CD4-positive, CD25-positive, alpha-beta regulatory T cell (primary cell): Measurements from ENCODE around the gene LRP1. TPM values are rescaled to one million over a fixed set of nuclear protein-coding genes. Genes with fewer than 3 reads are reported as not detected.

ENCODE experiments used
- ATAC-seq, 2 donors: fragments of 150-1000 bp; cut with Tn5 transposase; one replicate each; pipeline ENCODE4 v1.10.0; 2021; ENCODE audit warnings: low read depth in 2 of 2, moderate number of reproducible peaks in 2 of 2, moderate library complexity in 1 of 2
- DNase-seq, 3 donors: peaks; one replicate each; pipeline versions ENCODE4 v3.0.0 to v3.0.0-alpha.2; 2012 to 2022; ENCODE audit warnings: mixed read lengths in 1 of 3
- H3K27ac ChIP-seq: one replicate; pipeline ENCODE4 v1.7.0; 2013; ENCODE audit warnings: mild to moderate bottlenecking, low read length; ENCODE audit not compliant: insufficient read depth, poor library complexity, severe bottlenecking
- H3K27me3 ChIP-seq: one replicate; pipeline ENCODE4 v1.7.0; 2013; ENCODE audit warnings: low read length; ENCODE audit not compliant: control insufficient read depth, insufficient read depth
- H3K36me3 ChIP-seq: one replicate; pipeline ENCODE4 v1.7.0; 2013; ENCODE audit warnings: mild to moderate bottlenecking, low read length, moderate library complexity; ENCODE audit not compliant: control insufficient read depth, insufficient read depth
- H3K4me1 ChIP-seq: 2 replicates; pipeline ENCODE4 v1.7.0; 2013; ENCODE audit warnings: mild to moderate bottlenecking, low read length; ENCODE audit not compliant: insufficient read depth, control insufficient read depth, poor library complexity, severe bottlenecking
- H3K4me3 ChIP-seq: one replicate; pipeline ENCODE4 v1.7.0; 2013; ENCODE audit warnings: low read depth, mild to moderate bottlenecking, low read length, moderate library complexity
- H3K9me3 ChIP-seq, 2 experiments: 1 replicate in 1 of 2; 2 replicates in 1 of 2; pipeline ENCODE4 v1.7.0; 2013; ENCODE audit warnings: low read length in 2 of 2, mild to moderate bottlenecking in 1 of 2, moderate library complexity in 1 of 2; ENCODE audit not compliant: control insufficient read depth in 2 of 2
- H3K27ac Mint-ChIP-seq, 3 donors: one replicate each; pipeline ENCODE4 v1.8.0; 2020 to 2022; ENCODE audit warnings: mild to moderate bottlenecking in 3 of 3, mixed read lengths in 3 of 3, moderate library complexity in 2 of 3
- H3K27me3 Mint-ChIP-seq: one replicate; pipeline ENCODE4 v1.8.0; 2022; ENCODE audit warnings: mild to moderate bottlenecking, mixed read lengths
- H3K36me3 Mint-ChIP-seq: one replicate; pipeline ENCODE4 v1.8.0; 2020; ENCODE audit warnings: mixed read lengths
- H3K4me1 Mint-ChIP-seq, 4 donors: one replicate each; pipeline ENCODE4 v1.8.0; 2020 to 2022; ENCODE audit warnings: mixed read lengths in 4 of 4, mild to moderate bottlenecking in 1 of 4
- H3K4me3 Mint-ChIP-seq, 4 donors: one replicate each; pipeline ENCODE4 v1.8.0; 2020 to 2022; ENCODE audit warnings: mild to moderate bottlenecking in 4 of 4, mixed read lengths in 4 of 4, moderate library complexity in 3 of 4
- H3K9me3 Mint-ChIP-seq, 7 donors: one replicate each; pipeline ENCODE4 v1.8.0; 2020 to 2022; ENCODE audit warnings: mixed read lengths in 7 of 7, mild to moderate bottlenecking in 3 of 7, moderate library complexity in 2 of 7
- polyA plus RNA-seq, 4 donors: library from polyadenylated mRNA; unstranded; fragments of 300-500 nt; fragmentation: Illumina TruSeq; gene quantifications; one replicate each; pipeline ENCODE4 v1.2.3, GENCODE V29; 2021
- total RNA-seq: library from RNA; stranded (reverse); gene quantifications from one replicate; pipeline ENCODE4 v1.2.3, GENCODE V29; 2022

LRP1 gene
- total and polyA plus RNA-seq, 5 donors from 2014 or later: 0.13 to 3.9 (median 0.21) TPM; not detected in 1

GRCh38 chr12:57103856-57104255 lies 24.4 kb upstream of the LRP1 start:
- Histone ChIP-seq H3K27ac (no peak overlapping the region), H3K9me3 (no peaks in the 10 kb centered on the region), H3K4me1 (peaks cover 14% of the 10 kb centered on the region), H3K4me3 (no peak overlapping the region), H3K27me3 (no peaks in the 10 kb centered on the region), H3K36me3 (peaks cover 73% of the 10 kb centered on the region)
- H3K4me1 Mint-ChIP-seq: peaks cover 0 to 52% (median 20%) of the 10 kb centered on the region in 4 donors
- H3K4me3 Mint-ChIP-seq: no peak overlapping the region
- no peak for ATAC-seq
- H3K36me3 Mint-ChIP-seq: peaks cover 32% of the 10 kb centered on the region
- no peak for DNase-seq
- H3K9me3 Mint-ChIP-seq: no peaks in the 10 kb centered on the region
- no peaks in the 10 kb centered on the region for H3K27me3 Mint-ChIP-seq
- H3K27ac Mint-ChIP-seq: no peak overlapping the region

DNA sequence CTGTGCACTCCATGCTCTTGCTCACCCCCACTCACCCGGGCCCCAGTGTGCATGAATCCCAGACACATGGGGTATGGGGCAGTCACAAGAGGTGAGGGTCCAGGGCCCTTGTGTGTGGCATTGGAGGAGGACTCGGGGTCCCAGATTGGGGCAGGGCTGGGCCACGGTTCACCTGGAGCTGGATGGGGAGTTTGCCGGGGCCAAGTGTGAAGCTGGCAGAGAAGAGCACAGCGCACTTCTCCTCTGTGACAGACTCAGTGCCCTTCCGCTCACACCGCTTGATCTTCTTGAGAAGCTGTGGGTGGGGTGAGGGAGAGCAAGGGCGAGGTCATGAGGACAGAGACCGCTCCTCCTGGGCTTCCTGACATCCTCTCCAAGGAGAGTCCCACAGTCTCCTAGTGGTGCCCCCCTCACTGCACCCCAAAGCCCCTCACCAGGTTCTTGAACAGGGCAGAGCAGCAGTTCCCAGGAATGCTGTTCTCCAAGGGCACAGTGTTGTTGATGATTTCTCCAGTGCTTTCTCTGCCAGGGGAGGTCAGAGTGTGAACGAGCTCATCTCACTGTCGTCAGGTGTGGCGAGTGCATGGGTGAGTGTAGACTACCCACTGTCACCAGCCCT lies 23.9 kb upstream of the LRP1 start:
- Histone ChIP-seq H3K27me3 (no peaks in the 10 kb centered on the region), H3K4me3 (no peak overlapping the region), H3K27ac (no peak overlapping the region), H3K4me1 (peaks cover 17% of the 10 kb centered on the region), H3K9me3 (no peaks in the 10 kb centered on the region), H3K36me3 (peaks cover 68% of the 10 kb centered on the region)
- no peaks in the 10 kb centered on the region for H3K9me3 Mint-ChIP-seq
- H3K4me3 Mint-ChIP-seq: no peak overlapping the region
- H3K27me3 Mint-ChIP-seq: no peaks in the 10 kb centered on the region
- H3K27ac Mint-ChIP-seq: peak overlapping the region in 2 of 3 donors; percentile 69 to 94
- peaks cover 27% of the 10 kb centered on the region for H3K36me3 Mint-ChIP-seq
- no peak for DNase-seq
- peaks cover 0 to 53% (median 22%) of the 10 kb centered on the region in 4 donors for H3K4me1 Mint-ChIP-seq
- no peak for ATAC-seq

DNA sequence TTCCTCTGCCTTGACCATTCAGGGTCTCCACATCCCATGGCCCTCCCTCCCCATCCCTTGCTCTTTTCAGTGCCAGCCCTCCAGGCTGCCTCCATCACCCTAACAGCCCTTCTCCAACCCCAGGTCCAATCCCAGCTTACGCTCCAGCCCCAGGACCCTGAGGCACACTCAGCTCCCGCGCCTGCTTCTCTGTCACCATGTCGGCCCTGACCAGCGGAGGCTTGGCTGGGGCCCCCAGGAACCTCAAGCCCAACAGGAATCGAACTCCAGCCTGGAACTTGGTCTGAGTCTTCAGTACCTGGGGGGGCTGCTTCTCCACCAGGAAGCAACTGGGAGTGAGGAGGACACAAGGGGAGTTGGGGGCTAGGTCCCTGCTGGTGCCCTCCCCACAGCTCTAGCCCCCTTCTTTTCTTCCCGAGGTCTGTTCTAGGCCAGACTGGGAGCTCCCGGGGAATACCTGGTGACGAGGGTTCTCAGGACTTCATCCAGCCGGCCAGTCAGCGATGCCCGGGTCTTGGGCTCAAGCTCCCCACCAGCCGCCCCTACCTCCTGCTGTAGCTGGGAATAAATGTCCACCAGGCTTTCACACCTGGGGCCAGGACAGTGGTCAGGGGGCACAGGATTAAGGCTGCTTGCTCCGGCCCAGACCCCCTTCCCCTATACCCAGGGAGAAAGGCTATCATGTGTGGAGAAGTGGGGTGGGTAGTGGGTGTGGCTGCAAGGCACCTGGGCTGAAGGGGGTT lies 23.1 kb upstream of the LRP1 start:
- H3K36me3 Mint-ChIP-seq: peaks cover 20% of the 10 kb centered on the region

DNA sequence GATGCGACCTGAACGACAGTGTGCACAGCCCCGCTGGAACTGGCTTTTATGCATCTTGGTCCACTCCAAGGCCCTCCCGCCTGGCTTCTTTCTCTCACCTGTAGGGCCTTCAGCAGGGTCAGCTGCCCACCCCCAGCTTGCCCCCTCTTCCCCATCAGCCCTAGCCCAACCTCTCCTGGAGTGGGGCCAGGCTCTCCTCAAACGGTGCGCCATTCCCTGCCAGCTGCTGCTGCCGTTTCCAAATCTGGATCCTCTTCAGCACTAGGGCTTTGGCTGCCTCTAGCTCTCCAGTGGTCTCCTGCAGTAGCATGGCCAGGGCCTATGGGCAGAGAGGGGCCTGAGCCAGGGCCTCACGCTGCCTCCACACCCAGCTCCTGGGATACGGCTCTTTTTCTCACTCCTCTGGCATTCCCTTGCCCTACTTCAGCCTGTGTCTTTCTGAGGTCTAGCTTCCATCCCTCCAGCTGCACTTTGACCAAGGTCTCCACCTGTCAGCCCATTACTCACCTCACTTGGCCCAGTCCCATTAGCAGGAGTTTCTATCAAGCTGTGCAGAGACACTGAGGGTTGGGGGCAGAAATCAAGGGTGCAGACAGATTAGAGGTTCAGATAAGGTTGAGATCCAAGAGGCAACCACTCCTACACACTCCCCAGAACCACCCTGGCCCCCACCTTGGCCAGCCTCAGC lies 22.1 kb upstream of the LRP1 start:
- Mint-ChIP-seq H3K36me3 (peaks cover 16% of the 10 kb centered on the region), H3K4me1 (peaks cover 0 to 54% (median 31%) of the 10 kb centered on the region in 4 donors), H3K27ac (peak overlapping the region; percentile 36 to 85 (median 58)), H3K9me3 (peaks cover 0 to under 1% (median 0%) of the 10 kb centered on the region in 7 donors), H3K27me3 (peaks cover 3% of the 10 kb centered on the region), H3K4me3 (peak overlapping the region in 1 of 4 donors; percentile 79)
- ATAC-seq: no peak
- peaks cover 35% of the 10 kb centered on the region for H3K4me1 ChIP-seq
- DNase-seq: no peak
- peaks cover 59% of the 10 kb centered on the region for H3K36me3 ChIP-seq
- no peaks in the 10 kb centered on the region for H3K9me3 ChIP-seq
- no peak overlapping the region for H3K27ac ChIP-seq
- H3K27me3 ChIP-seq: no peaks in the 10 kb centered on the region
- H3K4me3 ChIP-seq: no peak overlapping the region

More for the DNA sequence above, 23.1 kb upstream of the LRP1 start:
- Mint-ChIP-seq H3K27ac (peak overlapping the region in 2 of 3 donors; percentile 69 to 94), H3K4me3 (no peak overlapping the region), H3K4me1 (peaks cover 0 to 56% (median 29%) of the 10 kb centered on the region in 4 donors), H3K27me3 (no peaks in the 10 kb centered on the region), H3K9me3 (no peaks in the 10 kb centered on the region)
- peaks cover 25% of the 10 kb centered on the region for H3K4me1 ChIP-seq
- H3K4me3 ChIP-seq: no peak overlapping the region
- H3K9me3 ChIP-seq: no peaks in the 10 kb centered on the region
- H3K36me3 ChIP-seq: peaks cover 60% of the 10 kb centered on the region
- H3K27ac ChIP-seq: no peak overlapping the region
- no peaks in the 10 kb centered on the region for H3K27me3 ChIP-seq
- no peak for ATAC-seq
- DNase-seq: no peak

DNA sequence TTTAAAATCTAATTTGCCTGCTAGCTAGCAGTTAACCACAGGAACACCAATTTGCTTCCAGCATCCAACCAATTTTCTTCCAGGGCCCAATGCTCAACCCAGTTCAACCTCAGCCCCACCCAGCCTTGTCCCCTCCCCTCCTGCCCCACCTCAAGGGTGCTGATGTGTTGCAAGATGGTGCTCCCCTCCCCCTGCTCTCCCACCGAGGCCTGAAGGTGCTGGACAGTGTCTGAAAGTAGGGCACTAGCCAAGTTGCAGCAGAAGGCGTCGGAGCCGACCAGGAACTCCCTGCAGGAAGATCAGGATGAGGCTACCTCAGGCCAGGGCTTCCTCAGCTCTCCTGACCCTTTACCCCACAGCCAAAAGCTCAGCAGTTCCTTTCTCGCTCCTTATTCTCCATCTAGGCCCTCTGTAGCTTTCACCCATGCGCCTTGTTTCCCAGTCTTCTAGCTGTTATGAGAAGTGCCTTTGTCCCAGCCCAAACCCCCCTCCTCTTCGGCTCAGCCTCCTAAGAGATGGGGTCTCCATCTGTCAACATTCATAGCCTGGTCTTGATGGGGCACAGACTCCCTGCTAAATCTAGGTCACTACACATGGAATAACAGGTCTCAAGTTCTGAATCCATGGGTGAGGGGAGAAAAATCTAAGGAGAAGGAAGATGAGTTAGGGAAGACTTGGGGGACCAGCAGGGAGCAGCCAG lies 20.7 kb upstream of the LRP1 start:
- Histone ChIP-seq H3K27ac (no peak overlapping the region), H3K9me3 (no peaks in the 10 kb centered on the region), H3K36me3 (peaks cover 50% of the 10 kb centered on the region), H3K27me3 (no peaks in the 10 kb centered on the region), H3K4me3 (no peak overlapping the region), H3K4me1 (peaks cover 48% of the 10 kb centered on the region)
- DNase-seq (no peak), ATAC-seq (no peak)
- peak overlapping the region; percentile 73 to 99 (median 76) for H3K27ac Mint-ChIP-seq
- H3K4me1 Mint-ChIP-seq: peaks cover 0 to 60% (median 41%) of the 10 kb centered on the region in 4 donors
- peaks cover 14% of the 10 kb centered on the region for H3K27me3 Mint-ChIP-seq
- H3K9me3 Mint-ChIP-seq: peaks cover 0 to 5% (median 0%) of the 10 kb centered on the region in 7 donors
- peak overlapping the region; percentile 73 to 100 (median 84) for H3K4me3 Mint-ChIP-seq
- H3K36me3 Mint-ChIP-seq: peaks cover 16% of the 10 kb centered on the region

- Histone ChIP-seq H3K36me3 (peaks cover 41% of the 10 kb centered on the region), H3K4me1 (peaks cover 48% of the 10 kb centered on the region), H3K9me3 (no peaks in the 10 kb centered on the region), H3K27ac (peak overlapping the region; percentile 98), H3K4me3 (peak overlapping the region; percentile 88), H3K27me3 (no peaks in the 10 kb centered on the region)
- peaks cover 0 to 62% (median 40%) of the 10 kb centered on the region in 4 donors for H3K4me1 Mint-ChIP-seq
- H3K4me3 Mint-ChIP-seq: peak overlapping the region; percentile 91 to 100 (median 97)
- no peak for ATAC-seq
- peaks cover 0 to 5% (median 0%) of the 10 kb centered on the region in 7 donors for H3K9me3 Mint-ChIP-seq
- DNase-seq: no peak
- H3K27ac Mint-ChIP-seq: peak overlapping the region; percentile 93 to 99 (median 98)
- peaks cover 16% of the 10 kb centered on the region for H3K36me3 Mint-ChIP-seq
- H3K27me3 Mint-ChIP-seq: peaks cover 14% of the 10 kb centered on the region
Observed at GRCh38 chr12:57109207-57110103, 18.8 kb upstream of the LRP1 start.
